Measurements from ENCODE around the gene PLA2G15.

Gene PLA2G15

DNA sequence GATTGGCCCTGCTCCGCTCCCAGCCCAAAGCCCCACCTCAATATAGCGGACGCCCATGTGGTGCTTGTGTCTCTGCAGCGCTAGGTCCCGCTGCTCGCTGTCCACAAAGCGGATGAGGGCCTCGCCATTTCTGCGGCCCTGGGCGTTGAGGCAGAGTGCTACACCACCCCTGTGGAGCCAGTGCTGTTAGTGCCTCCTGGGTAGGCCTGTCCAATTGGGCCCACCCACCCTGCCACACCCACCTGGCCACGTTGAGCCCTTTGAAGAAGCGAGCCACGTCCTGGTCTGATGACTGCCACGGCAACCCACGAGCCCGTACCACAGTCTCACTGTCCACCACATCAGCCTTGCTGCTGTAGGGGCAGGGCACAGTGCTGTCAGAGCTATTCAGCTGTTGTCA, 12.8 kb upstream of the PLA2G15 start:
- DNase-seq (ENCODE audit: low read depth in 4 of 4, low spot score in 1 of 4): no peak

DNA sequence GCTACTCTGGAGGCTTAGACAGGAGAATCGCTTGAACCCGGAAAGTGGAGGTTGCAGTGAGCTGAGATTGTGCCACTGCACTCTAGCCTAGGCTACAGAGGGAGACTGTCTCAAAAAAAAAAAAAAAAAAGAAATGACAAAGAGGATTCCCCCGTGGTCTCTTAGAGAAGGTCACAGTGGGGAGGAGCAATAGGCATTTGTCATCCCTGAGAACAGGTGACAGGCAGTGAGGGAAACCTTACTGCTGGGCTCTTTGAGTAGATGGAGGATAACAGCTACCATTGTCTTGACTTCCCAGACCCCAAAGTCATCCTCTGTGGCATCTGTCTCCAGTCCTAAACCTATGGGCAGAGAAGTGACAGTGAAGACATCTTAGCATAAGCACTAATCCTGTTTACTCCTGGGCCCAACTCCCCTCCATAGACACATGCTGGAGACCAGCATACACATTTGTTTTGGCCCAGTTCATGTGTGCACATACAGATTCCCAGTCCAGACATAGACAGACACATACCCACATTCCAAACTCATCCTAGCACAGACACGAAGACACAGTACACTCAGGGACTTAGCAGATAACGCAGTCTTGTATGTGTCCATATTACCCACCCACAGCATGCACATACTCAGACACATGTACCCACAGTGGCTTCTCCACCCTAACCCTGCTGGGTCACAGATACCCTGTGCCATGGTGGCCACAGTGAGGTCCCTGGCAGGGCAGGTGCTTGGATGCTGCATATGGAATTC, 11.9 kb upstream of the PLA2G15 start:
- DNase-seq (ENCODE audit: low read depth in 4 of 4, low spot score in 1 of 4): no peak

DNA sequence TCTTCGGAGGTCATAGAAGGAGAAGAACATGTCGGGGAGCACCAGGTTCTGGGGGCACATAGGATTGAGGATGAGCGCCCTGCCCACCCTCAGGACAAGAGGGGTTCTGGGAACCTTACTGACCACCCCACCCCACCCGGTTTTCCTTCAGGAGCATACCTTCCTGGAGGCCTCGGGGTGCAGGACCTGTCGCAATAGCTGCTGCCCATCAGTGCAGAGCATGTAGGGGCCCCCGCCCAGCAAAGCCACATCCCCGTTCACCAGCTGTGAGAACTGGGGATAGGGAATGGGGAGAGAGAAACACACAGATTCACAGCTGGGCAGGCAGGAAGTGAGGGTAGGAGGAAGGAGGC, 11.4 kb upstream of the PLA2G15 start:
- DNase-seq (ENCODE audit: low read depth in 4 of 4, low spot score in 1 of 4): no peak

DNA sequence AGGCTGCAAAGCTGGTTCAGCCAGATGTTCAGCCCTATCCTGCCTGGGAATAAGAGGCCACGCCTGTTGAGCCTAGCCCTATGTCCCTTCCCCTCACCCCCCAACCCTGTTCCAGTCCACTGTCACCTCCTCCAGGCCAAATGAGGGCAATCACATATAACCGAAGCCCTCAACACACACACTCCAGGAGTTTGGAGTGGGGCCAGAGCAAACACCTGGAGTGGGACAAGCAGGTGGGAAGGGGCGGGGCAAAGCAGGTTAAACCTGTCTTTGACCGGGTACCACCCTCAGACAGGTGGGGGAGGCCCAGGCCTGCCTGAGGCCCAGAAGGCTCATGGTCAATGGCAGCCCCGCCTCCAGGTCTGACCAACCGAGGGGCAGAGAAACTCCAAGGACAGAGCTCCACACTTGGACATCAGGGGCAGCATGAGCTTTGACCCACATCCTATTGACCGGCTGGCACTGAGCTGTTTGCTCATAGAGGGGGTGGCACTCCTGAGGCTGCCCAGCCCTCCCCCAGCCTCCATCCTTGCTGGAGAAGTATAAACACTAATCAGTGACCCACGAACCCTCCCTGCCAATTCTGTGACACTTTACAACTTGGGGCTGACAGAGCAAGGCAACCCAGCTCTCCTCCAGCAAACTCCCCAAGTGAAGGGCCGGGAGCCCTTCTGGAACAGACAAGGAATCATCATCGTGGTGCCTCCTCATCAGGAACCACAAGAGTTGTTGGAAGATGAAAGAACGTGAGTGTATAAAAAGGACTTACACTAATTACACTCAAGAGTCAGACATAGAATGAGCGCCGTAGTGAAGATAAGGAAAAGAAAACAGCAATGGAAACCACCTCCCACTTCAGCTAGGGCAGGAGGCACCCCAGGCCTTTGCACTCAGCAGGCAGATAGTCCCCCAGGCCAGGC, 10.7 kb upstream of the PLA2G15 start:
- DNase-seq (ENCODE audit: low read depth in 4 of 4, low spot score in 1 of 4): no peak

DNA sequence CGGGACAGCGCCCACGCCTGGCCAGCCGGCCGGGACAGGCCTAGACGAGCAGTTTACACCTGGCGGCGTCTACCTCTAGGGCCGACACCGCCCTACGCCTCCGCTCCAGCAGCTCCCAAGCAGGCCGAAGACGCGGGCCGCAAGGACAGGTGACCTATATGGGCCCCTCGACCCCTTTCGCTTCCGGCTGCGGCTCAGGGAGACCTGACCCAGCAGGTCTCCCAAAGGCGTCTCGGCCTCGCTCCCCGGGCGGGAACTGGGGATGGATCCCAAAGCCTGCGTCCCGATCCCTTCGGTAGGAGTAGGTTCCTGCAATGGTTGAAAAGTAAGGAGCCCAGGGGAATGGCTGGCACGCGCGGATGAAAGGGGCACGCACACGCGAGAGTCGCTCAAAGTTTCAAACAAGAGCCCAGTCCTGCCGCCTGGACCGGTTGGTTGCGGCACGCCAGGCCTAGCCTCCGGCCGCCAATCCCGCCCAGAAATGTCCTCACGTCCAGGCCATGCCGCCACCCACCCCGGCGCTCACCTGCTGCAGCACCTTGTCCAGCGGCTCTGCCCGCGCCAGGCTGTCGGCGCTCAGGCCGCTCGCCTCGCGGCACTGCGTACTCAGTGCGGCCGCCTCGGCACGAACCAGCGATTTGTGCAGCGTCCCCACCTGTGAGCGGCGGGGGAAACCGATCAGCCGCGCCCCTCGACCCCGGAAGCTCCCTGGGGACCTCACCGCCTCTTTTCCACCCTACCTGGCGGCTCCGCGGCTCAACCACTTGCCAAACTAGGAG, 9.9 kb upstream of the PLA2G15 start:
- DNase-seq (ENCODE audit: low read depth in 4 of 4, low spot score in 1 of 4): no peak

DNA sequence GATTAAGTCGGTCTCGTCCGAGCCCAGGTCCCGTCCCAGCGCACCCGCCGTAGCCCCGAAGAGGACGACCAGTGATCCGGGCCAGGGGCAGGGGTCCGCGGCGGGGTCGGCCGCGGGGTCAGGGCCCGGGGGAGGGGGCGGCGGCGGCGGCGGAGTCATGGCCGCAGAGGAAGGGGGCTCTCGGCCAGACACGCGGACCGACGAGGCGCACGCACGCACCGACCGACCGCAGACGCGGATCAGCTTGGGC, 9.4 kb upstream of the PLA2G15 start, which contains the start of gene ESRP2:
TSS of gene ESRP2 (minus strand) at position 241 of the 250 bp plus-strand sequence. CDS start at position 159, 82 bp downstream.
- DNase-seq (ENCODE audit: low read depth in 4 of 4, low spot score in 1 of 4): no peak

DNA sequence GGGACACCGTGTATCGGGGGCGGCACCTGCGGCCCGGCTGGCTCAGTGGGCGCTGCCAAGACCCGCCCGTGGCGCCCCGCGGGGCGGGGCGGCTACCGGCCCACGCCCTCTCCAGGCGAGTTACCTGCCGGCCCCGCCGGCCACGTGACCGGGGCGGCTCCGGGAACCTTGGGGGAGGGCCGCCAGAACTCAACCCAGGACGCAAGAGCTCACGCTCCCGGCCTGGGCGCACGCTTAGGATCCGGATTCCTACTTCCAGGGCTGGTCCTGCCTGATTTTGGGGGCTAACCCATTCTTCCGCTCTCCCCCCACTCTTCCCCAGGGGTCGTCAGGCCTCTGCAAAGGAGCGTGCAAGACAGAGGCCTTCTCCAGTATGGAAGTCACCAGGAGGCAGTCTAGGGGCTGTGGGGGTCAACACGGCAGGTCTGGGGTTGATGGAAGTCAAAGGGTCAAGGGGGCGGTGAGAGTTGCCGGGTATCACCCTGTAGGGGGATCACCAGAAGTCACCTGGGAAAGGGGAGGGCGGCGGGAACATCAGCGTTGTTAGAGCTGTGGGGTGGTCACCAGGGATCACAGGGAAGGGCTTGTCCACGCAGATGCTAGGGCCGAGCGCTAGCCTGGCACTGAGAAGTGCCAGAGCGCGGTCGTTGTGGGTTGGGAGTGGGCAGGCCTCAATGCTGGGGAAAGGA, 8.9 kb upstream of the PLA2G15 start:
- DNase-seq (ENCODE audit: low read depth in 4 of 4, low spot score in 1 of 4): no peak

DNA sequence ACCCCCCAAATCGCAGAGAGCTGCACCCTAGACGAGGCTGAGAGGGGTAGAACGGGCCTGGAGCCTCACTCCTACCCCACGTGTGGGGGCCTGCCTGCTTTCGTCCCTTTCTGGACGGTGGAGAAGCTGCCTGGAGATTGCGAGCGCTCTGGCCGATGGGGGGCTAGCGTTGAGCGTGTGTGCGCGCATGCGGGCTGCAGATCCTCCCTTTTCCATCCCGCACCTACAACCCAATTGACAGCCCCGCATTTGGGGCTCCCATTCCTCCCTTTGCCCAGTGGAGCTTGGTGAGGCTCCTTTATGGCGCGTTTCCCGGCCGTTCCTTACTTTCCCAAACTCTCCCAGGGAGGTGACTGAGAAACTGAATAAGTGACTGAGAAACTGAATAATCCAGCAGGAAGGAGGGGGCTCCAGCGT, 8.3 kb upstream of the PLA2G15 start:
- DNase-seq (ENCODE audit: low read depth in 4 of 4, low spot score in 1 of 4): no peak

DNA sequence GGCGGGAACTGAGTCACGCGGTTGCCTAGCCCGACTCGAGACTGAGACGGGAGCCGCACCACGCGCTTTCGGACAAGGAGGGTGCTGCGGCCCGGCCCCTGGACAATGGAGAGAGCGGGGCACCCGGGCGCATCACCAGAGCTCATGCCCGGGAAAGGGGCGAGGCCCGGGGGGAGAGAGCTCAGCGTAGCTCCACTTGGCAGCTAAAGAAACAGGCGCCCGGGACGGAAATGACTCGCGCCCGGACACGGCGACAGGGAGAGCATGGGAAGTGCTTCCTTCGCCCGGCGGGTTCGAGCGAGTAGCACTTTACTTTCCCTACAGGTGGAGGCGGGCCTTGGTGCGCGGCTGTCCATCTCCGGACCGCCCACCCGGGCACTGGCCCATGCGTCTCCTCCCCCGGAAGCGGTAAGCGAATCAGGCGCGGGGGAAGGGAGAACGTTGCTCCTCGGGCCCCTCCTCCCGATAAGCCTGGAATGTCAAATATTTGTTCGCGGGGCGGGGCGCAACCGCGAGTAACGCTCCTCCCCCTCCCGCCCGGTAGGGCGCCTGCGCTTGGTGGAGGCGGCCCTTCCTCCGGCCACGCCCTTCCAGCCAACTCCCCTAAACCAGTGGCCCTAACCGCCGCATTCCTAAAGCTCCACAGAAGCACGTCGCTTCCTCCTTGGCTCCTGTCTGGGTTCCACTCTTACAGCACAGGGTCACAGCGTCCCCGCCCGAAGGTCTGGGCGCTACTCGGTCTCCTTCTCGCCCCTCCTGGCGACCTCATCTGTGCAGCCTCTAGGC, 7.7 kb upstream of the PLA2G15 start:
- peak; percentile 67 to 93 (median 82) for DNase-seq (ENCODE audit: low read depth in 4 of 4, low spot score in 1 of 4)

DNA sequence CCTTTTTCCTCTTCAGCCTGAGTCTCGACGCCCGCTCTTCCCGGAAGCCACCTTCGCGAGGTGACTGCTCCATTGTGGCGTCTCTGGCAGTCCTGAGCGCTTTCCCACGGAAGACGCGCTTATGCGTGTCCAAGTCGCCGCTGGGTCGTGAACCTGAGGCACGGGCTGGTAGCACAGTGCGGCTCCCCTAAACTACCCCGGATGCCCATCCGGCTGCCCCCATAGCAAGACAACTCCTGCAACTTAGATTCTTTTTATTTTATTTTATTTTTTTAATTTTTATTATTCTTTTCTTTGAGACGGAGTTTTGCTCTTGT, 7.2 kb upstream of the PLA2G15 start:
- DNase-seq (ENCODE audit: low read depth in 4 of 4, low spot score in 1 of 4): no peak

DNA sequence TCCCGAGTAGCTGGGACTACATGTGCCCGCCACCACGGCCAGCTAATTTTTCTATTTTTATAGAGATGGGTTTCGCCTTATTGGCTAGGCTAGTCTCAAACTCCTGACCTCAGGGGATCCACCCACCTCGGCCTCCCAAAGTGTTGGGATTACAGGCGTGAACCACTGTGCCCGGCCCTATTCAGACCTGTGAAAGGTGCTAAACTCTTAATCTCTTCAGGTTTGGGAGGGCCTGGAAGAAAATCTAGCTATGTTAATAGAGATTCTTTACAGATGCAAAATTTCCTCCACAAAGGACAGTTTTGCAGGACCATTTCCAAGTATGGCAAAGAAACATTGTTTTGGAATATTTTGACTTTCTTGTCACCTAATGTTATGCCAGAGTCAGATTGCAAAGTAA, 3.1 kb upstream of the PLA2G15 start:
- DNase-seq (ENCODE audit: low read depth in 4 of 4, low spot score in 1 of 4): no peak

DNA sequence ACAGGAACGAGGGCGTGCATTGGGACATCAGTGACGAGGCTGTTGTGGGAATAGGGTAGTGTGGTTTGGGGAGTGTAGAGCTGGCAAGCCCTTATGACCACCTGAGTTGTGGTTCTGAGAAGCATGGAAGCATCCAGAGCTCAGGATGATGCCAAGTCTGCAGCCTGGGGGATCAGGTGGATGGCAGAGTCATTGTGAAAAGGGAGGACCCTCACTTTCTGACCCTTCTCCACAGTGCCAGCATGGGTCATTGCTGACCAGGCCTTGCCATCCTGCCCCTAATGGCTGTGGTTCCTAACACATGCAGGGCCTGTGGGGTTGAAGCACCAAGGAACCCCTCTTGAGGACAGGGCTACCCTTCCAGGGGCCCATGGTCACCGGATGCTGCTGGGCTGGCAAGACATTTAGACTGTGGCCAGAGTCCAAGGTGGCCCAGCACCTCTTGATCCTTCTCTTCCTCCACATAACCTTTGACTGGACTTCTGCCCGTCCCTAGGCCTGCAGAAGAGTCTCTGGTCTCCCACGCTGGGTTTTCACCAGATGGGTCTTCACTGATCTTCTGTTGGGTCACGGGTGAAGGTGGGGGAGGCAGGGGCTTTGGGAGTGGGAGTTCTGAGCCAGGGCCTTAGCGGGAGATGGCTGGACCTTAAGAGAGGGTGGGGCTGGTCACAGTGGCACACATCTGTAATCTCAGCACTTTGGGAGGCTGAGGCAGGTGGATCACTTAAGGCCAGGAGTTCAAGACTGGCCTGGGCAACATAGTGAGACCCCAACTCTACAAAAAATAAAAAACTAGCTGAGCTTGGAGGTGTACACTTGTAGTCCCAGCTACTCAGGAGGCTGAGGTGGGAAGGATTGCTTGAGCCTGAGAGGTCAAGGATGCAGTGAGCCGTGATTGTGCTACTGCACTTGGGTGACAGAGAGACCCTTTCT, 2.0 kb upstream of the PLA2G15 start:
- no peak for DNase-seq (ENCODE audit: low read depth in 4 of 4, low spot score in 1 of 4)

DNA sequence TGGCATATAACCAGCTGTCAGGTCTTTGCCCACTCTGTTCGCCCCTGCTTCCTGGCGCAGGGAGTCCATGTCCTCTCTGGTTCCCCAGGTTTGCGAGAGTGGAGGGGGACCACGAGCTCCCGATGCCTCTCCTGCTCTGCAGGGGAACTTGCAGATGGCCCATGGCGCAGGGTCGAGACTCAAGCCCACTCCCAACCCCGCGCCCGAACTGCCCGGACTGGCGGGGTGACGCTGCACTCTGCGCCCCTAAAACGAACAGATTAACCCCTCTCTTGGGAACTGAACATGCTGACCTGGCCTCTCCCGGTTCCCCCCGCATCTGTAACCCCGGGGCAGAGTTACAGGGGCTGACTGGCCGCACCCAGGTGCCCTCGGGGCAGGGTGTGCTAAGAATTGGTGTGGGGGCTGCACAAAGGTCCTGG, 681 bp upstream of the PLA2G15 start:
- DNase-seq (ENCODE audit: low read depth in 4 of 4, low spot score in 1 of 4): no peak

DNA sequence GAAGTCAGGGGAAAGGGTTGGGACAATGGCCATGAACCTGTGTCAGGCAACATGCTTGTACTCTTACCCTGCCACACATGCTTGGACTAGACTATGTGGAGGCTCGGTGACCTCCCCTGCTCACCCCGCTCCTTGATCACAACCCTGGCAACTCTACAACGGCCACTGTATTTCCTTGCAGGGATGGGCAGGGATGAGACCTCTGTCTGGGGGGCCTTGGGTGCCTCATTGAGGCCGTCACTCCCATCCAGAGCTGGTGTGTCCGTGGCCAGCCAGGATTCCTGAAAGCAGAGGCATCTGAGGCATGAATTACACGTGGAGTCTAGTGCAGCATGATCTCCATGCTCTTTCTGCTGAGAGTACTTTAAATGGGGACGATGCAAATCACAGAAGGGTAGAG, 948 bp downstream of the PLA2G15 start:
- no peak for DNase-seq (ENCODE audit: low read depth in 4 of 4, low spot score in 1 of 4)

DNA sequence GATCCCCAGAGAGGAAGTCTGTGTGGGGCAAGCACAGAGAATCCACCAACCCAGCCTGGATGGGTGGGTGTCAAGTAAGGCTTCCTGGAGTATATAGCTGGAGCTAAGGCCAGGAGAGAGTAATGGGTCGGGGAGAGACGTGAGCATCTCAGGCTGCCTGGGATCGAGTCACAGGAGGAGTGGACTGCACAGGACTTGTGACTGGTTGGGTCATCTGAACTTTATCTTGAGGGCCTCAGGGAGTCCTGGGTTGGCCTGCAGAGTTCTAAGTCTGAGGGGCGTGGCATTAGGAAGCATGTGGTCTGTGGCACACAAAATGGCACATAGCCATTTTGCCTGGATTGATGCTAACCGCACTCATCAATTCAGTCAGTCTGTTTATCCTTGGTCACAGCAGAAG, 1.5 kb downstream of the PLA2G15 start:
- DNase-seq (ENCODE audit: low read depth in 4 of 4, low spot score in 1 of 4): no peak

DNA sequence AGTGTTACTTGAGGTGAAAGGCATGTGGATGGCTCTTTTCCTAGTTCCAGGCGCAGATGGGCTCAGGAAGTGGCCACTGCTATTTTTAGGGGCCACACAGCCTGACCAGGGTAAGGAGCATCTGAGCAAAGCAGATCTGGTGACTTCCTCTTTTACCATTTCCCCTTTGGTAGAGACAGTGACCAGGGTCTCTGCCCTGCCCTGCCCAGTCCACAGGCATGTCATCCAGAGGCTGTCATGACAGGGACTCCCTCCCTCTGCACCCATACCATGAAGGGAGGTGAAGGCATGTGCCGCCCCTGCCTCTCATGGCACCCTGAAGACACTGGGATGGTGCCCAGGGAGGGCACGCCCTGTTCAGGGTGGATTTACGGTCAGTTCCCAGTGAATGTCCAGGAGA, 2.2 kb downstream of the PLA2G15 start:
- no peak for DNase-seq (ENCODE audit: low read depth in 4 of 4, low spot score in 1 of 4)

DNA sequence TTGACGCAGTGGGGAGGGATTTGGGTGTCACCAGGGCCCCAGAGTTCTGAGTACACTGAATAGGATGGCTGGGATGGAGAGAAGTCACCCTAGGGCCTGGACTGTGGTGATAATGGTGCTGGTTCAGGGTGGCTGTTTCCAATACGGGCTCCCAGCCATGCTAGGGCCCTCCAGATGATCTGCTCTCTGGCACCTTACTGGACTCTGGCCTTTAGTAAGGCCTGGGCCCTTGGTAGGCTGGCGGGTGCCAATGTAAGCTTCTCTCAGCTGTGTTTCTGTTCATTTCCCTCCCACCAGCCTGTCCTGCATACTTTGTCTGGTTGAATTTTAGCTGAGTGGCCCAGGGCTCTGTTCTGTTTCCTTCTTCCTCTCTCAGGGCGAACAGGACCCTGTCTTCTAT, 2.8 kb downstream of the PLA2G15 start:
- no peak for DNase-seq (ENCODE audit: low read depth in 4 of 4, low spot score in 1 of 4)

DNA sequence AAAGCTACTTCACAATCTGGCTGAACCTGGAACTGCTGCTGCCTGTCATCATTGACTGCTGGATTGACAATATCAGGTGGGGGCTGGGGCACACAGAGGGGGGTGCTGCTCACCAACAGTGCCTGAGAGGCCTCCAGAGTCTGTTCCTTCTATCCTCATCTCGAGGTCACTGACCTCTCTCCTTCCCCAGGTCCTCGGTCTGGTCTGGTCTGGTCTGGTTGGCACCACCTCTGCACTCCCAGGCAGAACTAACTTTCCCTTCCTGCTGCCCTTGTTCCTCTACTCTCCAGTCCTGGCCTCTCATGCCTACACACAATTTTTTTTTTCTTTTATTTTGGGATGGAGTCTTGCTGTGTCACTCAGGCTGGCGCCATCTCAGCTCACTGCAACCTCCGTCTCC, 4.2 kb downstream of the PLA2G15 start:
- DNase-seq (ENCODE audit: low read depth in 4 of 4, low spot score in 1 of 4): no peak

DNA sequence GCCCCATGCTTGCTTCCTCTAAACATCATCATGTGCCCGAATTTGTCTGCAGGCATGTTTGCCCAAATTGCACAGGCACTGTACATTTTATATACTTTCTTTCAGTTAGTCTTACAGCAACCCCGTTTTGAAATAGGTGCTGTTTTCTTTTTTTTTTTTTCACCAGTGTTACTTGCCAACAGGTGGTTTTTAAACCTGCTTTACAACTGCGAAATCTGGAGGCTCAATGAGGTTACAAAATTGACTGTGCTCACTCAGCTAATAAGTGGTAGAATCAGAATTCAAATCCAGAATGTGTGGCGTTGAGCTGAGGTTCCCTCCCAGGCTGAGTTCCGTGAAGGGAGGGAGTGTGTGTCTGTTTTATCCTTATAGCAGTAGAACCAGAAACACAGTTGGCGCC, 5.8 kb downstream of the PLA2G15 start:
- no peak for DNase-seq (ENCODE audit: low read depth in 4 of 4, low spot score in 1 of 4)

DNA sequence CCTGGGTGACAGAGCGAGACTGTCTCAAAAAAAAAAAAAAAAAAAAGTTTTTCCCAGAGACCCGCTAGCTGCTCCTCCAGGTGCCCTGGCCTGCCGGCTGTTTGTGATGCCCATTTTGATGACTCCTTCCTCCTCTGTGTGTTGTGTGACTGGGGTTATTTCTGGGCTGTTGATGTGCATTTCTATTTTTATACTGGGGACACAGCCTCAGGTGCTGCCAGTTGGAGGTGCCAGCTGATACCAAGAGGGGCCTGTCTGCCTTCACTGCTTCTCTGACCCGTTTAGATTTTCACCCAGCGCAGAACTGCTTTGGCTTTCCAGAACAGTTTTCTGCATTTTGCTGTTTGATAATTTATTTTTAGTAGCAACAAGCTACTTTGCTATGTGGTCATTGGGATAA, 6.7 kb downstream of the PLA2G15 start:
- no peak for DNase-seq (ENCODE audit: low read depth in 4 of 4, low spot score in 1 of 4)

Data from stimulated activated CD4-positive, alpha-beta T cell treated with anti-CD3 and anti-CD28 coated beads, Interleukin-1b, Interleukin-23, amount 100 ng/mL, for 24 hours (primary cell).